H9 (cell line): ENCODE data around the gene ZMYND12. TPM values are rescaled to one million over a fixed set of nuclear protein-coding genes. Genes with fewer than 3 reads are reported as not detected.

Source experiments
- DNase-seq: peaks from one replicate; pipeline ENCODE4 v3.0.0-alpha.2; 2017
- H2AFZ ChIP-seq: one replicate; pipeline ENCODE4 v1.6.1; 2013; ENCODE audit warnings: mild to moderate bottlenecking, low read length, control low read depth, moderate library complexity
- H2AK5ac ChIP-seq: 2 replicates; pipeline ENCODE4 v1.6.1; 2013; ENCODE audit warnings: low read length, control low read depth, mixed read lengths; ENCODE audit not compliant: insufficient read length
- H2BK120ac ChIP-seq: one replicate; pipeline ENCODE4 v1.6.1; 2013; ENCODE audit warnings: low read depth, mild to moderate bottlenecking, low read length, control low read depth, inconsistent platforms; ENCODE audit not compliant: poor library complexity, severe bottlenecking
- H2BK12ac ChIP-seq: 2 replicates; pipeline ENCODE4 v1.6.1; 2013; ENCODE audit warnings: low read length, control low read depth, mixed read lengths, low read depth; ENCODE audit not compliant: insufficient read length
- H2BK15ac ChIP-seq: 2 replicates; pipeline ENCODE4 v1.6.1; 2013; ENCODE audit warnings: low read depth, low read length, control low read depth
- H2BK20ac ChIP-seq: one replicate; pipeline ENCODE4 v1.6.1; 2013; ENCODE audit warnings: low read depth, mild to moderate bottlenecking, low read length, control low read depth, inconsistent platforms; ENCODE audit not compliant: poor library complexity, severe bottlenecking
- H2BK5ac ChIP-seq: 2 replicates; pipeline ENCODE4 v1.6.1; 2013; ENCODE audit warnings: low read length, control low read depth, mixed read lengths; ENCODE audit not compliant: insufficient read length
- H3K14ac ChIP-seq: 2 replicates; pipeline ENCODE4 v1.6.1; 2013; ENCODE audit warnings: low read length, control low read depth; ENCODE audit not compliant: insufficient read depth
- H3K18ac ChIP-seq: 2 replicates; pipeline ENCODE4 v1.6.1; 2013; ENCODE audit warnings: low read depth, mild to moderate bottlenecking, mixed read lengths, low read length, control low read depth; ENCODE audit not compliant: insufficient read length
- H3K23ac ChIP-seq: 2 replicates; pipeline ENCODE4 v1.6.1; 2013; ENCODE audit warnings: low read length, control low read depth, mixed read lengths, low read depth; ENCODE audit not compliant: insufficient read length
- H3K23me2 ChIP-seq: 2 replicates; pipeline ENCODE4 v1.6.1; 2013; ENCODE audit warnings: low read depth, mild to moderate bottlenecking, mixed read lengths, low read length, control low read depth; ENCODE audit not compliant: insufficient read length, poor library complexity, severe bottlenecking
- H3K27ac ChIP-seq: 2 replicates; pipeline ENCODE4 v1.5.1; 2013; ENCODE audit warnings: low read length, control low read depth, mixed read lengths, low read depth; ENCODE audit not compliant: insufficient read length
- H3K27me3 ChIP-seq: 2 replicates; pipeline ENCODE4 v1.6.1; 2013; ENCODE audit warnings: low read length, control low read depth, inconsistent platforms; ENCODE audit not compliant: insufficient read depth
- H3K4ac ChIP-seq: 2 replicates; pipeline ENCODE4 v1.6.1; 2013; ENCODE audit warnings: low read depth, mild to moderate bottlenecking, control low read depth, inconsistent platforms, low read length, moderate library complexity
- H3K4me1 ChIP-seq: 2 replicates; pipeline ENCODE4 v1.6.1; 2013; ENCODE audit warnings: low read length, control low read depth, inconsistent platforms; ENCODE audit not compliant: insufficient read depth
- H3K4me2 ChIP-seq: 2 replicates; pipeline ENCODE4 v1.6.1; 2013; ENCODE audit warnings: low read length, control low read depth, mixed read lengths; ENCODE audit not compliant: insufficient read length, insufficient read depth
- H3K56ac ChIP-seq: 2 replicates; pipeline ENCODE4 v1.6.1; 2013; ENCODE audit warnings: low read depth, mild to moderate bottlenecking, mixed read lengths, low read length, control low read depth; ENCODE audit not compliant: insufficient read length
- H3K79me1 ChIP-seq: 2 replicates; pipeline ENCODE4 v1.6.1; 2013; ENCODE audit warnings: low read depth, mild to moderate bottlenecking, moderate library complexity, low read length, control low read depth, inconsistent platforms; ENCODE audit not compliant: insufficient read depth, poor library complexity, severe bottlenecking
- H3K79me2 ChIP-seq: 2 replicates; pipeline ENCODE4 v1.6.1; 2013; ENCODE audit warnings: low read length, control low read depth, inconsistent platforms; ENCODE audit not compliant: insufficient read depth
- H3K9ac ChIP-seq: 2 replicates; pipeline ENCODE4 v1.6.1; 2013; ENCODE audit warnings: low read length, control low read depth, mixed read lengths; ENCODE audit not compliant: insufficient read length; ENCODE audit errors: extremely low read depth
- H3K9me3 ChIP-seq: one replicate; pipeline ENCODE4 v1.6.1; 2013; ENCODE audit warnings: low read depth, low read length, inconsistent platforms; ENCODE audit not compliant: control insufficient read depth
- H3T11ph ChIP-seq: one replicate; pipeline ENCODE4 v1.6.1; 2013; ENCODE audit warnings: mild to moderate bottlenecking, low read length, control low read depth, inconsistent platforms
- H4K20me1 ChIP-seq: one replicate; pipeline ENCODE4 v1.6.1; 2013; ENCODE audit not compliant: control insufficient read depth, insufficient read length, insufficient read depth
- H4K5ac ChIP-seq: 2 replicates; pipeline ENCODE4 v1.6.1; 2013; ENCODE audit warnings: low read depth, mild to moderate bottlenecking, mixed read lengths, low read length, control low read depth; ENCODE audit not compliant: insufficient read length
- H4K8ac ChIP-seq: replicated peaks from 2 replicates; pipeline ENCODE4 v1.6.1; 2013; ENCODE audit warnings: low read length, control low read depth, mixed read lengths, low read depth; ENCODE audit not compliant: insufficient read length
- H4K91ac ChIP-seq: 2 replicates; pipeline ENCODE4 v1.6.1; 2013; ENCODE audit warnings: low read depth, mild to moderate bottlenecking, moderate library complexity, mixed read lengths, low read length, control low read depth; ENCODE audit not compliant: insufficient read length
- H3K27ac Mint-ChIP-seq, 3 experiments: 2 replicates in 2 of 3; 3 replicates in 1 of 3; pipeline ENCODE4 v1.8.0; 2020 to 2021; ENCODE audit warnings: mixed read lengths in 3 of 3, mild to moderate bottlenecking in 1 of 3, moderate library complexity in 1 of 3
- H3K27me3 Mint-ChIP-seq: 2 replicates; pipeline ENCODE4 v1.8.0; 2021; ENCODE audit warnings: low read depth, mild to moderate bottlenecking, moderate library complexity, mixed read lengths
- H3K36me3 Mint-ChIP-seq, 3 experiments: 2 replicates in 2 of 3; 3 replicates in 1 of 3; pipeline ENCODE4 v1.8.0; 2020 to 2021; ENCODE audit warnings: low read depth in 3 of 3, mixed read lengths in 3 of 3; ENCODE audit not compliant: insufficient read depth in 1 of 3
- H3K4me1 Mint-ChIP-seq, 2 experiments: 2 replicates each; pipeline ENCODE4 v1.8.0; 2020; ENCODE audit warnings: mixed read lengths in 2 of 2
- H3K4me3 Mint-ChIP-seq, 2 experiments: 2 replicates in 1 of 2; 3 replicates in 1 of 2; pipeline ENCODE4 v1.8.0; 2020 to 2021; ENCODE audit warnings: mild to moderate bottlenecking in 2 of 2, mixed read lengths in 2 of 2, moderate library complexity in 1 of 2
- H3K9me3 Mint-ChIP-seq, 2 experiments: 2 replicates in 1 of 2; 3 replicates in 1 of 2; pipeline ENCODE4 v1.8.0; 2020; ENCODE audit warnings: mild to moderate bottlenecking in 2 of 2, mixed read lengths in 2 of 2, moderate library complexity in 1 of 2
- WGBS: extraction: QIAGEN DNeasy Blood & Tissue Kit; methylation state at CpG from one replicate; pipeline ENCODE4 v1.1.7; 2013; ENCODE audit warnings: missing lambda C conversion rate, low lambda C conversion rate, mixed read lengths; ENCODE audit not compliant: insufficient read length; ENCODE audit errors: extremely low coverage; 5-methylcytosine and 5-hydroxymethylcytosine counted together
- total RNA-seq: library from RNA; stranded (reverse); gene quantifications from 2 replicates; pipeline ENCODE4 v1.2.1, GENCODE V29; 2021
- TF ChIP-seq, protein P1 (sequence below): fragments of 200-600 bp; sonication (generic); conservative IDR thresholded peaks from 3 replicates; pipeline ENCODE4 v1.8.0; 2021; ENCODE audit warnings: antibody characterized with exemption, mild to moderate bottlenecking

ZMYND12 gene
- total RNA-seq, 1 experiment from 2014 or later: 0.42 TPM

GRCh38 chr1:42427240-42427639, 28.6 kb downstream of the ZMYND12 start:
- H3K4me3 Mint-ChIP-seq: no peak overlapping the region
- peaks cover 2% of the 10 kb centered on the region; the same call in 1 of the 2 replicates for H3K4me1 ChIP-seq
- no peak overlapping the region for H2BK15ac ChIP-seq
- H4K91ac ChIP-seq: no peak overlapping the region
- no peak overlapping the region for H2AK5ac ChIP-seq
- TF ChIP-seq, protein P1, sequence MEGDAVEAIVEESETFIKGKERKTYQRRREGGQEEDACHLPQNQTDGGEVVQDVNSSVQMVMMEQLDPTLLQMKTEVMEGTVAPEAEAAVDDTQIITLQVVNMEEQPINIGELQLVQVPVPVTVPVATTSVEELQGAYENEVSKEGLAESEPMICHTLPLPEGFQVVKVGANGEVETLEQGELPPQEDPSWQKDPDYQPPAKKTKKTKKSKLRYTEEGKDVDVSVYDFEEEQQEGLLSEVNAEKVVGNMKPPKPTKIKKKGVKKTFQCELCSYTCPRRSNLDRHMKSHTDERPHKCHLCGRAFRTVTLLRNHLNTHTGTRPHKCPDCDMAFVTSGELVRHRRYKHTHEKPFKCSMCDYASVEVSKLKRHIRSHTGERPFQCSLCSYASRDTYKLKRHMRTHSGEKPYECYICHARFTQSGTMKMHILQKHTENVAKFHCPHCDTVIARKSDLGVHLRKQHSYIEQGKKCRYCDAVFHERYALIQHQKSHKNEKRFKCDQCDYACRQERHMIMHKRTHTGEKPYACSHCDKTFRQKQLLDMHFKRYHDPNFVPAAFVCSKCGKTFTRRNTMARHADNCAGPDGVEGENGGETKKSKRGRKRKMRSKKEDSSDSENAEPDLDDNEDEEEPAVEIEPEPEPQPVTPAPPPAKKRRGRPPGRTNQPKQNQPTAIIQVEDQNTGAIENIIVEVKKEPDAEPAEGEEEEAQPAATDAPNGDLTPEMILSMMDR: no peak
- H2BK12ac ChIP-seq: no peak overlapping the region
- no peak overlapping the region for H2BK20ac ChIP-seq
- no peak overlapping the region for H3K4me2 ChIP-seq
- H3K27me3 ChIP-seq: no peaks in the 10 kb centered on the region
- H3K4ac ChIP-seq: no peak overlapping the region
- no peaks in the 10 kb centered on the region for H3K23me2 ChIP-seq
- H4K5ac ChIP-seq: no peak overlapping the region
- no peak overlapping the region for H2AFZ ChIP-seq
- no peak overlapping the region for H3K9ac ChIP-seq
- peaks cover 5% of the 10 kb centered on the region in 2 experiments; a peak in 3 of 4 replicates for H3K4me1 Mint-ChIP-seq
- no peaks in the 10 kb centered on the region for H3K79me2 ChIP-seq
- no peak for DNase-seq
- H4K8ac ChIP-seq: no peak overlapping the region
- no peaks in the 10 kb centered on the region; the same call in 1 of the 2 replicates for H3K27me3 Mint-ChIP-seq
- H3K79me1 ChIP-seq: no peaks in the 10 kb centered on the region
- H3K56ac ChIP-seq: no peak overlapping the region
- no peak overlapping the region for H3K23ac ChIP-seq
- no peak overlapping the region for H3K18ac ChIP-seq
- H3T11ph ChIP-seq: no peak overlapping the region
- no peak overlapping the region for H2BK5ac ChIP-seq
- H3K27ac ChIP-seq: no peak overlapping the region
- no peaks in the 10 kb centered on the region for H3K36me3 Mint-ChIP-seq
- WGBS: no CpG with 5 or more reads among the region's 4 CpGs
- no peak overlapping the region for H2BK120ac ChIP-seq
- H4K20me1 ChIP-seq: no peaks in the 10 kb centered on the region
- peak overlapping the region in 1 of 3 experiments; percentile 25; a peak in 1 of 7 replicates for H3K27ac Mint-ChIP-seq
- no peaks in the 10 kb centered on the region for H3K9me3 ChIP-seq
- no peak overlapping the region for H3K14ac ChIP-seq
- no peaks in the 10 kb centered on the region for H3K9me3 Mint-ChIP-seq
